IMR-90 (cell line): ENCODE results near the gene FERMT3. TPM values are rescaled to one million over a fixed set of nuclear protein-coding genes. Genes with fewer than 3 reads are reported as not detected.
A peak's percentile ranks its signal among the peaks of the same experiment; 100 is the strongest.

Experiments
- ATAC-seq: fragments of 200-7000 bp; cut with Tn5 transposase; 2 replicates; pipeline ENCODE4 v1.9.1; 2020; ENCODE audit warnings: low read depth, mild to moderate bottlenecking, moderate library complexity
- BruUV-seq: library from RNA; stranded (reverse); fragments of 400-500 nt; replicated peaks from 2 replicates; lab custom pipeline; 2021; lab: Mats Ljungman, UMichigan
- CTCF ChIA-PET: fragments of 300-600 bp; formaldehyde crosslinking; extraction: SDS; loops from one replicate; lab custom pipeline; 2021; ENCODE audit warnings: antibody characterized with exemption; lab: Yijun Ruan, JAX
- POLR2A ChIA-PET: fragments of 300-600 bp; sonication (Branson Sonifier 250); formaldehyde crosslinking; loops from one replicate; lab custom pipeline; 2022; ENCODE audit warnings: antibody characterized with exemption; ENCODE audit not compliant: unreplicated experiment; lab: Charles Lee
- DNase-seq: peaks from one replicate; pipeline ENCODE4 v3.0.0; 2013
- H2AFZ ChIP-seq: replicated peaks from 2 replicates; pipeline ENCODE3; 2013; ENCODE audit warnings: low read length, mild to moderate bottlenecking; ENCODE audit not compliant: poor library complexity
- H2AK5ac ChIP-seq: 2 replicates; pipeline ENCODE4 v1.6.1; 2013; ENCODE audit warnings: low read depth, low read length, inconsistent platforms
- H2AK9ac ChIP-seq: replicated peaks from 2 replicates; pipeline ENCODE3; 2013; ENCODE audit warnings: mild to moderate bottlenecking, low read depth, low read length, moderate library complexity; ENCODE audit not compliant: poor library complexity
- H2BK120ac ChIP-seq: 2 replicates; pipeline ENCODE4 v1.6.1; 2013; ENCODE audit warnings: low read depth, low read length, inconsistent platforms
- H2BK15ac ChIP-seq: 3 replicates; pipeline ENCODE4 v1.6.1; 2013; ENCODE audit warnings: low read depth, low read length, inconsistent platforms
- H2BK20ac ChIP-seq: 2 replicates; pipeline ENCODE4 v1.6.1; 2013; ENCODE audit warnings: low read depth, mild to moderate bottlenecking, inconsistent platforms, low read length, moderate library complexity
- H2BK5ac ChIP-seq: 2 replicates; pipeline ENCODE4 v1.6.1; 2013; ENCODE audit warnings: mild to moderate bottlenecking, low read depth, low read length, inconsistent platforms; ENCODE audit not compliant: poor library complexity, severe bottlenecking
- H3K14ac ChIP-seq: replicated peaks from 2 replicates; pipeline ENCODE4 v1.6.1; 2013; ENCODE audit warnings: low read depth, low read length, inconsistent platforms
- H3K18ac ChIP-seq: 2 replicates; pipeline ENCODE4 v1.6.1; 2013; ENCODE audit warnings: low read depth, low read length, control low read depth
- H3K23ac ChIP-seq: 2 replicates; pipeline ENCODE4 v1.6.1; 2013; ENCODE audit warnings: low read depth, low read length, inconsistent platforms
- H3K27ac ChIP-seq: 2 replicates; pipeline ENCODE4 v1.5.1; 2013; ENCODE audit warnings: mild to moderate bottlenecking, control low read depth, low read length; ENCODE audit not compliant: insufficient read depth
- H3K27me3 ChIP-seq: 2 replicates; pipeline ENCODE4 v1.6.1; 2013; ENCODE audit warnings: low read length; ENCODE audit not compliant: control insufficient read depth, insufficient read depth
- H3K36me3 ChIP-seq: 2 replicates; pipeline ENCODE4 v1.6.1; 2013; ENCODE audit warnings: low read length, mixed read lengths; ENCODE audit not compliant: control insufficient read depth, insufficient read depth
- H3K4ac ChIP-seq: 2 replicates; pipeline ENCODE4 v1.6.1; 2013; ENCODE audit warnings: low read depth, low read length, inconsistent platforms
- H3K4me1 ChIP-seq: 2 replicates; pipeline ENCODE4 v1.6.1; 2013; ENCODE audit warnings: low read length, mixed read lengths; ENCODE audit not compliant: control insufficient read depth, insufficient read depth
- H3K4me2 ChIP-seq: 2 replicates; pipeline ENCODE4 v1.6.1; 2013; ENCODE audit warnings: low read depth, mild to moderate bottlenecking, control low read depth, low read length, moderate library complexity
- H3K4me3 ChIP-seq: 2 replicates; pipeline ENCODE4 v1.5.1; 2013; ENCODE audit warnings: low read depth, mild to moderate bottlenecking, control low read depth, low read length, moderate library complexity; ENCODE audit not compliant: insufficient read depth
- H3K56ac ChIP-seq: 2 replicates; pipeline ENCODE4 v1.6.1; 2013; ENCODE audit warnings: low read length, inconsistent platforms; ENCODE audit not compliant: insufficient read depth; ENCODE audit errors: extremely low read depth
- H3K79me1 ChIP-seq, 2 experiments: 2 replicates each; pipeline ENCODE4 v1.6.1; 2013; ENCODE audit warnings: low read length in 2 of 2, inconsistent platforms in 1 of 2, low read depth in 1 of 2
- H3K9ac ChIP-seq: 2 replicates; pipeline ENCODE4 v1.6.1; 2013; ENCODE audit warnings: low read depth, low read length, control low read depth
- H3K9me1 ChIP-seq: 2 replicates; pipeline ENCODE4 v1.6.1; 2013; ENCODE audit warnings: low read length, inconsistent platforms; ENCODE audit not compliant: insufficient read depth
- H3K9me3 ChIP-seq: 2 replicates; pipeline ENCODE4 v1.6.1; 2013; ENCODE audit warnings: low read length; ENCODE audit not compliant: control insufficient read depth, insufficient read depth
- H4K20me1 ChIP-seq: 2 replicates; pipeline ENCODE4 v1.6.1; 2013; ENCODE audit warnings: low read length, inconsistent platforms; ENCODE audit not compliant: insufficient read depth
- H4K5ac ChIP-seq: 2 replicates; pipeline ENCODE4 v1.6.1; 2013; ENCODE audit warnings: mild to moderate bottlenecking, low read depth, low read length, control low read depth
- H4K8ac ChIP-seq, 2 experiments: 2 replicates each; pipeline ENCODE4 v1.6.1; 2013; ENCODE audit warnings: low read depth in 2 of 2, low read length in 2 of 2, control low read depth in 1 of 2, inconsistent platforms in 1 of 2
- H4K91ac ChIP-seq: 2 replicates; pipeline ENCODE4 v1.6.1; 2013; ENCODE audit warnings: low read depth, low read length, inconsistent platforms; ENCODE audit not compliant: insufficient read depth
- BHLHE40 ChIP-seq: fragments of 150-350 bp; IDR thresholded peaks from 2 replicates; pipeline ENCODE4 v1.6.1; 2016; ENCODE audit warnings: mild to moderate bottlenecking, low read depth, low read length
- CEBPB ChIP-seq: IDR thresholded peaks from 2 replicates; pipeline ENCODE4 v1.6.1; 2012; ENCODE audit warnings: low read depth, low read length, improper control_type of control experiment
- FOS ChIP-seq: fragments of 150-350 bp; IDR thresholded peaks from 2 replicates; pipeline ENCODE4 v1.6.1; 2016; ENCODE audit warnings: low read depth, low read length
- NFE2L2 ChIP-seq: fragments of 150-350 bp; IDR thresholded peaks from 2 replicates; pipeline ENCODE4 v1.6.1; 2016; ENCODE audit warnings: low read depth, mild to moderate bottlenecking, low read length
- POLR2A ChIP-seq: IDR thresholded peaks from 2 replicates; pipeline ENCODE4 v1.6.1; 2012; ENCODE audit warnings: mild to moderate bottlenecking, low read depth, low read length
- RCOR1 ChIP-seq: IDR thresholded peaks from 2 replicates; pipeline ENCODE4 v1.6.1; 2012; ENCODE audit warnings: mild to moderate bottlenecking, low read length, improper control_type of control experiment; ENCODE audit not compliant: insufficient replicate concordance
- WGBS, 2 experiments: methylation state at CpG; one replicate each; pipeline versions ENCODE4 v1.1.5 to v1.1.7; 2013; ENCODE audit warnings: missing lambda C conversion rate in 2 of 2; ENCODE audit not compliant: insufficient read length in 1 of 2; ENCODE audit errors: extremely low coverage in 2 of 2; 5-methylcytosine and 5-hydroxymethylcytosine counted together
- dilution Hi-C: fragments of 300-500 bp; cut with HindIII; formaldehyde crosslinking; loops from one replicate; pipeline ENCODE4 v1.14.3; 2018; ENCODE audit warnings: low sequenced_read_pairs; ENCODE audit not compliant: unreplicated experiment
- in situ Hi-C: fragments of 300-500 bp; cut with MboI; formaldehyde crosslinking; loops from 3 replicates; pipeline ENCODE4 v1.14.3; 2019; ENCODE audit warnings: low sequenced_read_pairs, inconsistent platforms, mixed read lengths
- intact Hi-C: fragments of 100-400 bp; cut with micrococcal nuclease; formaldehyde crosslinking; loops from 2 replicates; pipeline ENCODE4 v1.10.0; 2022
- polyA plus RNA-seq, 3 experiments: library from polyadenylated mRNA; depleted of rRNA; stranded (reverse); fragments of >200 nt; gene quantifications; 2 replicates each; pipeline ENCODE4 v1.2.3, GENCODE V29; 2012; ENCODE audit warnings: low replicate concordance in 1 of 3
- total RNA-seq: library from RNA; depleted of rRNA; stranded (reverse); fragments of >200 nt; gene quantifications from 2 replicates; pipeline ENCODE4 v1.2.3, GENCODE V29; 2012
- TF ChIP-seq, protein P1 (sequence below): fragments of 150-350 bp; IDR thresholded peaks from 2 replicates; pipeline ENCODE4 v1.6.1; 2016; ENCODE audit warnings: low read depth, mild to moderate bottlenecking, low read length, moderate library complexity, borderline replicate concordance
- TF ChIP-seq, protein P2 (sequence below): conservative IDR thresholded peaks from 2 replicates; pipeline ENCODE4 v1.5.1; 2012; ENCODE audit warnings: mild to moderate bottlenecking, low read depth, low read length, improper control_type of control experiment
- TF ChIP-seq, protein P3 (sequence below): fragments of 150-350 bp; IDR thresholded peaks from 2 replicates; pipeline ENCODE4 v1.6.1; 2017; ENCODE audit warnings: mild to moderate bottlenecking, antibody characterized with exemption, low read length, low read depth

Gene FERMT3
- total and polyA plus RNA-seq, 2 of the 4 experiments (the other 2 are of a cell fraction), result 0.36 to 2.3 TPM

DNA sequence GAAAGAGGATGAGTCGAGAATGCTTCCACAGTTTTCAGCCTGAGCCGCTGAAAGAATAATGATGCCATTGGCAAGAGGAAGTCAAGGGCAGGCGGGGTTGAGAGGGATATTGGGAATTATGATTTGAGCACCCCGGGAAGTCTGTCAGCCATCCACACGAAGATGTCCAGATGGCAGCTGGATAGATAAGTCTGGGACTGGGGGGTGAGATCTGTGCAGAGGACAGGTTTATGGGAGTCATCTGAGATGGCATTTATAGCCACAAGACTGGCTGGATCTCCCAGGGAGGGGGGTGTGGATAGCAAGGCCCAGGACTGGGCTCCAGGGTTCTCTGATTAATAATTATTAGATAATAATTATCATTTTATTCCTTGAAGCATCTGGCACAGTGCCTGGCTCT is 25.6 kb upstream of the FERMT3 start:
- Histone ChIP-seq H2BK15ac (no peak overlapping the region), H2BK5ac (no peak overlapping the region), H2AK9ac (peak overlapping the region; percentile 56), H4K5ac (no peak overlapping the region), H3K56ac (no peak overlapping the region), H3K4me3 (no peak overlapping the region), H3K23ac (peak overlapping the region; percentile 40; the same call in 1 of the 2 replicates), H3K18ac (no peak overlapping the region), H4K8ac (peak overlapping the region; percentile 3 to 83; a peak in 2 of 4 replicates), H2AFZ (peak overlapping the region; percentile 5), H3K9ac (0 out of 2 replicates have a peak overlapping the region, but pooled peaks have one; percentile 3), H2BK20ac (no peak overlapping the region), H3K9me1 (peaks cover 15% of the 10 kb centered on the region; the same call in 1 of the 2 replicates), H3K27ac (no peak overlapping the region; the same call in 1 of the 2 replicates), H2AK5ac (no peak overlapping the region), H3K4me2 (no peak overlapping the region; the same call in 1 of the 2 replicates), H3K9me3 (no peaks in the 10 kb centered on the region), H3K14ac (peak overlapping the region; percentile 58; the same call in 1 of the 2 replicates), H3K36me3 (no peaks in the 10 kb centered on the region), H3K4me1 (peaks cover 7% of the 10 kb centered on the region; the same call in 1 of the 2 replicates), H3K79me1 (peaks cover 11 to 52% of the 10 kb centered on the region in 2 experiments; a peak in 3 of 4 replicates), H3K4ac (peak overlapping the region; percentile 23; the same call in 1 of the 2 replicates), H3K27me3 (no peaks in the 10 kb centered on the region), H2BK120ac (no peak overlapping the region; the same call in 1 of the 2 replicates), H4K20me1 (peaks cover 6% of the 10 kb centered on the region; the same call in 1 of the 2 replicates), H4K91ac (no peak overlapping the region)
- no peak for TF ChIP-seq CEBPB
- TF ChIP-seq RCOR1, result no peak
- TF ChIP-seq, protein P1, sequence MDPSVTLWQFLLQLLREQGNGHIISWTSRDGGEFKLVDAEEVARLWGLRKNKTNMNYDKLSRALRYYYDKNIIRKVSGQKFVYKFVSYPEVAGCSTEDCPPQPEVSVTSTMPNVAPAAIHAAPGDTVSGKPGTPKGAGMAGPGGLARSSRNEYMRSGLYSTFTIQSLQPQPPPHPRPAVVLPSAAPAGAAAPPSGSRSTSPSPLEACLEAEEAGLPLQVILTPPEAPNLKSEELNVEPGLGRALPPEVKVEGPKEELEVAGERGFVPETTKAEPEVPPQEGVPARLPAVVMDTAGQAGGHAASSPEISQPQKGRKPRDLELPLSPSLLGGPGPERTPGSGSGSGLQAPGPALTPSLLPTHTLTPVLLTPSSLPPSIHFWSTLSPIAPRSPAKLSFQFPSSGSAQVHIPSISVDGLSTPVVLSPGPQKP, result no peak
- no peak for TF ChIP-seq BHLHE40
- TF ChIP-seq, protein P2, sequence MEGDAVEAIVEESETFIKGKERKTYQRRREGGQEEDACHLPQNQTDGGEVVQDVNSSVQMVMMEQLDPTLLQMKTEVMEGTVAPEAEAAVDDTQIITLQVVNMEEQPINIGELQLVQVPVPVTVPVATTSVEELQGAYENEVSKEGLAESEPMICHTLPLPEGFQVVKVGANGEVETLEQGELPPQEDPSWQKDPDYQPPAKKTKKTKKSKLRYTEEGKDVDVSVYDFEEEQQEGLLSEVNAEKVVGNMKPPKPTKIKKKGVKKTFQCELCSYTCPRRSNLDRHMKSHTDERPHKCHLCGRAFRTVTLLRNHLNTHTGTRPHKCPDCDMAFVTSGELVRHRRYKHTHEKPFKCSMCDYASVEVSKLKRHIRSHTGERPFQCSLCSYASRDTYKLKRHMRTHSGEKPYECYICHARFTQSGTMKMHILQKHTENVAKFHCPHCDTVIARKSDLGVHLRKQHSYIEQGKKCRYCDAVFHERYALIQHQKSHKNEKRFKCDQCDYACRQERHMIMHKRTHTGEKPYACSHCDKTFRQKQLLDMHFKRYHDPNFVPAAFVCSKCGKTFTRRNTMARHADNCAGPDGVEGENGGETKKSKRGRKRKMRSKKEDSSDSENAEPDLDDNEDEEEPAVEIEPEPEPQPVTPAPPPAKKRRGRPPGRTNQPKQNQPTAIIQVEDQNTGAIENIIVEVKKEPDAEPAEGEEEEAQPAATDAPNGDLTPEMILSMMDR, result no peak
- TF ChIP-seq, protein P3, sequence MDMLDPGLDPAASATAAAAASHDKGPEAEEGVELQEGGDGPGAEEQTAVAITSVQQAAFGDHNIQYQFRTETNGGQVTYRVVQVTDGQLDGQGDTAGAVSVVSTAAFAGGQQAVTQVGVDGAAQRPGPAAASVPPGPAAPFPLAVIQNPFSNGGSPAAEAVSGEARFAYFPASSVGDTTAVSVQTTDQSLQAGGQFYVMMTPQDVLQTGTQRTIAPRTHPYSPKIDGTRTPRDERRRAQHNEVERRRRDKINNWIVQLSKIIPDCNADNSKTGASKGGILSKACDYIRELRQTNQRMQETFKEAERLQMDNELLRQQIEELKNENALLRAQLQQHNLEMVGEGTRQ, result no peak
- TF ChIP-seq NFE2L2, result no peak
- TF ChIP-seq FOS, result no peak
- TF ChIP-seq POLR2A, result no peak
- 66% methylated on average over 5 of the region's 5 CpGs; no CpG with 5 or more reads in 1 of the 2 experiments for WGBS, 2 experiments
- ATAC-seq (no peak), DNase-seq (no peak)
- ChIA-PET POLR2A (interaction anchor here (0.5 kb wide), 1 partner anchor 10 kb away, joined by 8 read pairs; no protein-coding TSS in a partner anchor), CTCF (interaction anchor here (0.6 kb wide), 1 partner anchor 519 kb away, joined by 4 read pairs; no protein-coding TSS in a partner anchor)
- in situ Hi-C loops (no loop called here), dilution Hi-C loops (no loop called here), intact Hi-C loops (no loop called here)
- BruUV-seq, result no TSS peak
